H1 (cell line): Measurements from ENCODE around the gene GFI1B.

ENCODE experiments used
- EZH2 ChIP-seq: fragments of 200-600 bp; sonication (generic); IDR thresholded peaks from 2 replicates; pipeline ENCODE4 v1.7.1; 2012; ENCODE audit warnings: low read depth, mild to moderate bottlenecking, moderate library complexity, low read length, inconsistent platforms; ENCODE audit not compliant: severe bottlenecking
- FOSL1 ChIP-seq: IDR thresholded peaks from 2 replicates; pipeline ENCODE4 v1.6.1; 2011; ENCODE audit warnings: mild to moderate bottlenecking, low read depth, low read length, moderate library complexity; ENCODE audit not compliant: insufficient read depth
- SIN3A ChIP-seq, 2 experiments: IDR thresholded peaks in 1 of 2; conservative IDR thresholded peaks in 1 of 2; 2 replicates each; pipeline ENCODE4 v1.6.1; 2011 to 2012; ENCODE audit warnings: low read length in 2 of 2, improper control_type of control experiment in 1 of 2, low read depth in 1 of 2, mild to moderate bottlenecking in 1 of 2
- SIX5 ChIP-seq: IDR thresholded peaks from 2 replicates; pipeline ENCODE4 v1.6.1; 2011; ENCODE audit warnings: mild to moderate bottlenecking, low read depth, low read length
- SUZ12 ChIP-seq: fragments of 200-600 bp; sonication (generic); IDR thresholded peaks from 2 replicates; pipeline ENCODE4 v1.6.1; 2012; ENCODE audit warnings: mild to moderate bottlenecking, inconsistent platforms, low read length, moderate library complexity, mixed read lengths

- no peak for TF ChIP-seq SUZ12
- no peak for TF ChIP-seq SIX5
- TF ChIP-seq SIN3A (conservative IDR thresholded peaks at IDR 0.05 in 1 of 2, IDR thresholded peaks at IDR 0.05 in 1 of 2; ENCODE audit: low read depth in 1 of 2, low read length in 2 of 2) = peak; percentile 85 to 91; a peak in 2 of 4 replicates
- TF ChIP-seq EZH2 = no peak
- TF ChIP-seq FOSL1 = no peak
Measured at GRCh38 chr9:132944294-132945185, 34.0 kb upstream of the GFI1B start, which contains the start of gene TSC1.
